Subcutaneous abdominal adipose tissue (tissue), 5 donors: Measurements from ENCODE around the gene FMOD.

Source experiments
- H3K27ac ChIP-seq: one replicate; pipeline ENCODE4 v1.7.0; 2013; ENCODE audit warnings: low read depth, mild to moderate bottlenecking, inconsistent platforms, low read length, moderate library complexity
- H3K27me3 ChIP-seq, 5 donors: one replicate each; pipeline ENCODE4 v1.7.0; 2013; ENCODE audit warnings: low read length in 5 of 5, inconsistent platforms in 1 of 5; ENCODE audit not compliant: control insufficient read depth in 5 of 5, insufficient read depth in 4 of 5
- H3K36me3 ChIP-seq, 5 donors: one replicate each; pipeline ENCODE4 v1.7.0; 2013; ENCODE audit warnings: low read length in 5 of 5; ENCODE audit not compliant: control insufficient read depth in 5 of 5, insufficient read depth in 5 of 5
- H3K4me1 ChIP-seq, 5 donors: one replicate each; pipeline ENCODE4 v1.7.0; 2013; ENCODE audit warnings: low read length in 5 of 5, mild to moderate bottlenecking in 3 of 5, moderate library complexity in 1 of 5; ENCODE audit not compliant: control insufficient read depth in 5 of 5, insufficient read depth in 5 of 5
- H3K4me3 ChIP-seq, 5 donors: one replicate each; pipeline ENCODE4 v1.7.0; 2013; ENCODE audit warnings: low read length in 5 of 5, low read depth in 1 of 5
- H3K9ac ChIP-seq, 5 donors: one replicate each; pipeline ENCODE4 v1.7.0; 2013; ENCODE audit warnings: low read length in 5 of 5, mild to moderate bottlenecking in 4 of 5, moderate library complexity in 3 of 5
- H3K9me3 ChIP-seq, 5 donors: one replicate each; pipeline ENCODE4 v1.7.0; 2013; ENCODE audit warnings: low read length in 5 of 5; ENCODE audit not compliant: control insufficient read depth in 5 of 5
- donor health status: healthy.
- donor health status: healthy.
- donor health status: healthy.
- donor health status: healthy.
- donor health status: healthy.

Gene FMOD

DNA sequence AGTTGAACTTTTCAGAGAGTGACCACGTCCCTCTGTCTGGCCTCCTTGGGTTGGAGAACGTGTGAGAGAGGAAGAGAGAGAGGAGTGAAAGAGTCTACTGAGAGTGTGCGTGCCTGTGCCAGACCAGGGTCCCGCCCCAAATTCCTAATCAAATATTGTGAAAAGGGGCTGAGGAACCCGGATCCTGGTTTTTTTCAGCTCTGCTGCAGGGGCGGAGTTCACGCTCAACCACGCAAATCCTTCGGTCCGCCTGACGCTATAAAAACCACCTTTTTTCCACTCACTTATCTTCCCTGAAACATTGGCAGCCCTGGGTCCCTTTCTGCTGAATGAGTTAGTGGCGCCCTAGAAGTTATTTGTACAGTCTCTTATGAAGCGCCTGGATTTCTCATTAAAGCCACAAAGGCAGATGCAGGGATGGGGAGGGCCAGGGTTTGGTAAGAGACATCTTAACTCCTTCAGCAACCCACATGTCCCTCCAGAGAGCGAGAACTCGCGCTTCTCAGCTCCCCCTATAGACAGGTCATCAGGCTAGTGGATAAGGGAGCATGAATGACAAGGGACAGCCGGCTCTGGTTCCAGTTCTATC lies at the start of gene FMOD:
Gene FMOD, minus strand, starts transcription at position 86 of the 589 bp plus-strand sequence. CDS start 2,852 bp downstream, outside the sequence.
- no peaks in the 10 kb centered on the region for H3K9me3 ChIP-seq
- no peaks in the 10 kb centered on the region for H3K27me3 ChIP-seq
- peak within 1 kb of the TSS; percentile 51 to 59 (median 56) for H3K4me3 ChIP-seq
- H3K36me3 ChIP-seq = peaks cover 0 to 18% (median 7%) of the 10 kb centered on the region in 5 donors
- peak within 1 kb of the TSS; percentile 68 for H3K27ac ChIP-seq
- peaks cover 5 to 55% (median 49%) of the 10 kb centered on the region in 5 donors for H3K4me1 ChIP-seq
- peak within 1 kb of the TSS; percentile 25 to 57 (median 55) for H3K9ac ChIP-seq

GRCh38 chr1:203396595-203397194 lies 45.8 kb upstream of the FMOD start:
- no peak overlapping the region for H3K9ac ChIP-seq
- H3K4me1 ChIP-seq = peaks cover 0 to 14% (median 3%) of the 10 kb centered on the region in 5 donors
- H3K4me3 ChIP-seq = no peak overlapping the region
- no peaks in the 10 kb centered on the region for H3K27me3 ChIP-seq
- no peaks in the 10 kb centered on the region for H3K9me3 ChIP-seq
- peaks cover 0 to 15% (median 3%) of the 10 kb centered on the region in 5 donors for H3K36me3 ChIP-seq
- peak overlapping the region; percentile 57 for H3K27ac ChIP-seq

DNA sequence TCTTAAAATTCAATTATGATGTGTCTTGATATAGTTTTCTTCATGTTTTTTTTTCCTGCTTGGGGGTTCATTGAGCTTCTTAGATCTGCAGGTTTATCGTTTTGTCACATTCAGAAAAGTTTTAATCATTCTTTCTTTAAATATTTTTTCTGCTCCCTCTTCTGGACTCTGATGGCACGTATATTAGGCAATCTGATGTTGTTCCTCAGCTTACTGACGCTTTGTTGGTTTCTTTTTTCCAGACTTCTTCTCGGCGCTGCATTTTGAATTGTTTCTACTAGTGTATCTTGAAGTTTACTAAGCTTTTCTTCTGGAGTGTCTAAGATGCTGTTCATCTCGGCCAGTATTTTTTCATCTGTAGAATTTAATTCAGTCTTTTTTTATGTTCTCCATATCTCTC lies 44.8 kb upstream of the FMOD start:
- no peaks in the 10 kb centered on the region for H3K27me3 ChIP-seq
- no peaks in the 10 kb centered on the region for H3K9me3 ChIP-seq
- peaks cover 0 to 12% (median 0%) of the 10 kb centered on the region in 5 donors for H3K4me1 ChIP-seq
- H3K36me3 ChIP-seq = peaks cover 0 to 15% (median 3%) of the 10 kb centered on the region in 5 donors
- peak overlapping the region in 2 of 5 donors; percentile 25 to 31 for H3K4me3 ChIP-seq
- H3K27ac ChIP-seq = peak overlapping the region; percentile 57
- no peak overlapping the region for H3K9ac ChIP-seq

GRCh38 chr1:203390298-203390697 lies 39.4 kb upstream of the FMOD start:
- no peaks in the 10 kb centered on the region for H3K27me3 ChIP-seq
- H3K9ac ChIP-seq = no peak overlapping the region
- H3K4me1 ChIP-seq = peaks cover 0 to 6% (median 5%) of the 10 kb centered on the region in 5 donors

GRCh38 chr1:203388683-203389082 lies 37.8 kb upstream of the FMOD start:
- H3K9me3 ChIP-seq = no peaks in the 10 kb centered on the region
- H3K27me3 ChIP-seq = no peaks in the 10 kb centered on the region
- H3K36me3 ChIP-seq = peaks cover 0 to 5% (median 0%) of the 10 kb centered on the region in 5 donors
- peaks cover 0 to 6% (median 4%) of the 10 kb centered on the region in 5 donors for H3K4me1 ChIP-seq
- no peak overlapping the region for H3K9ac ChIP-seq
- H3K4me3 ChIP-seq = no peak overlapping the region
- no peak overlapping the region for H3K27ac ChIP-seq

More at GRCh38 chr1:203390298-203390697, 39.4 kb upstream of the FMOD start:
- Histone ChIP-seq H3K36me3 (peaks cover 0 to 3% (median 0%) of the 10 kb centered on the region in 5 donors), H3K27ac (no peak overlapping the region), H3K4me3 (no peak overlapping the region), H3K9me3 (no peaks in the 10 kb centered on the region)

DNA sequence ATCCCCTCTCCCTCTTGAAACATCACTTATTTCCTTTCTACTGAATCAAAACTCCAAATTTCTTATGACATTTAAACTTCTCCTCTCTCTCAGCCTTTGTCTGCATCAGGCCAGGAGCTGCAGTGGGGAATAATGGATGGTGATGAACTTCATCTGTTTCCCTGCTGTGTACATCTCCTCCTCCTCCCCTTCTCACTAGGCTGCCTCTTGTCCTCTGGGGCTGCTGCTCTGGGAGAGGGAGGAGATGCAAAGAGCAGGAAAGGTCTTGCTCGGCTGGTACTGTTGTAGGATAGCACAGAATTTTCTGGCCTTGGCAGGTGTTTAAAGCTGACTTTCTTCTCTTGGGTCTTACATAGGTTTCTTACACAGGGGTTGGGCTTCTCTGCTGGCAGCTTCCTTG lies 31.1 kb upstream of the FMOD start:
- no peaks in the 10 kb centered on the region for H3K9me3 ChIP-seq
- H3K9ac ChIP-seq = peak overlapping the region in 1 of 5 donors; percentile 10
- no peak overlapping the region for H3K4me3 ChIP-seq
- no peak overlapping the region for H3K27ac ChIP-seq
- peaks cover 0 to 40% (median 34%) of the 10 kb centered on the region in 5 donors for H3K4me1 ChIP-seq
- H3K27me3 ChIP-seq = no peaks in the 10 kb centered on the region
- peaks cover 2 to 7% (median 4%) of the 10 kb centered on the region in 5 donors for H3K36me3 ChIP-seq

- Histone ChIP-seq H3K9me3 (no peaks in the 10 kb centered on the region), H3K9ac (peak overlapping the region in 1 of 5 donors; percentile 10), H3K4me3 (no peak overlapping the region), H3K27ac (peak overlapping the region; percentile 28), H3K4me1 (peaks cover 0 to 40% (median 34%) of the 10 kb centered on the region in 5 donors), H3K36me3 (peaks cover 4 to 7% (median 7%) of the 10 kb centered on the region in 5 donors), H3K27me3 (no peaks in the 10 kb centered on the region)
These were observed 30.3 kb upstream of the FMOD start for GRCh38 chr1:203381151-203381751.

- H3K4me1 ChIP-seq = peaks cover 0 to 40% (median 38%) of the 10 kb centered on the region in 5 donors
- H3K36me3 ChIP-seq = peaks cover 4 to 8% (median 7%) of the 10 kb centered on the region in 5 donors
- H3K27me3 ChIP-seq = no peaks in the 10 kb centered on the region
- no peak overlapping the region for H3K4me3 ChIP-seq
- H3K9me3 ChIP-seq = no peaks in the 10 kb centered on the region
- H3K27ac ChIP-seq = peak overlapping the region; percentile 28
- peak overlapping the region in 1 of 5 donors; percentile 23 for H3K9ac ChIP-seq
These were observed 29.7 kb upstream of the FMOD start for GRCh38 chr1:203380420-203381150.

DNA sequence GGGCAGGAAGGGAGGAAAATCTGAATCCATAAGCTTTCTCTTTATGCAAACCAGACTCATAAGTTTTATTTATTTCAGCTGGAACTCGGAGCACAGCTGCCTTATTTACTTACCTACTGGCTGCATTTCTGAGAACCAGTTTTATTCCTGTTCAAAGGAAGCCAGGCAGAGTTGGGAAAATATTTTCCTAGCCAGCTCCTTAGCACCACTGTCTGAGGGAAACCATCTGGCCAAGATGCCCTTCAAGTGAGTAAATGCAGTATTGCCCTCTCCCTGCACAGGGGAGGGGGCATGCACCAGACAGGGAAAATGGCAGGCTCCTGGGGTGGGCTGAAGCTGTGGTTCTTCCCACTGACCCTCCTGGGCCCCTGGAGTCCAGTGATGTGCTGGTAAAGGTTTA lies 28.9 kb upstream of the FMOD start:
- H3K27me3 ChIP-seq = no peaks in the 10 kb centered on the region
- H3K36me3 ChIP-seq = peaks cover 4 to 8% (median 7%) of the 10 kb centered on the region in 5 donors
- H3K9me3 ChIP-seq = no peaks in the 10 kb centered on the region
- H3K4me1 ChIP-seq = peaks cover 0 to 46% (median 44%) of the 10 kb centered on the region in 5 donors
- peak overlapping the region in 1 of 5 donors; percentile 23 for H3K9ac ChIP-seq
- H3K4me3 ChIP-seq = no peak overlapping the region
- peak overlapping the region; percentile 26 for H3K27ac ChIP-seq
